GM23248 (cell line): ENCODE data around the gene MYADML2.

Experiments
- EZH2 ChIP-seq: fragments of 200-600 bp; sonication (generic); IDR thresholded peaks from 2 replicates; pipeline ENCODE4 v1.6.1; 2018; ENCODE audit warnings: antibody characterized with exemption, mild to moderate bottlenecking; ENCODE audit not compliant: insufficient read depth, poor library complexity, severe bottlenecking
- EZH2phosphoT487 ChIP-seq: fragments of 200-600 bp; sonication (generic); IDR thresholded peaks from 2 replicates; pipeline ENCODE4 v1.6.1; 2018; ENCODE audit warnings: antibody characterized with exemption, moderate library complexity, mild to moderate bottlenecking, low read depth; ENCODE audit not compliant: insufficient read depth

GRCh38 chr17:81927653-81928543 lies 19.1 kb downstream of the MYADML2 start, which contains the start of gene MAFG:
- TF ChIP-seq EZH2 = no peak
- TF ChIP-seq EZH2phosphoT487 = no peak
